HepG2 (cell line): ENCODE results near the gene ARHGAP26. TPM values are rescaled to one million over a fixed set of nuclear protein-coding genes. Genes with fewer than 3 reads are reported as not detected.

Experiments
- AKAP8 ChIP-seq: sonication (generic); formaldehyde crosslinking; IDR thresholded peaks from 2 replicates; pipeline ENCODE4 v1.5.1; 2020; ENCODE audit warnings: mild to moderate bottlenecking, missing genetic modification reagents
- CEBPB ChIP-seq: IDR thresholded peaks from 2 replicates; pipeline ENCODE4 v1.6.1; 2011; ENCODE audit warnings: low read depth, low read length, improper control_type of control experiment, borderline replicate concordance
- HHEX ChIP-seq: IDR thresholded peaks from 2 replicates; pipeline ENCODE4 v1.6.1; 2016; ENCODE audit warnings: control low read depth
- RARA ChIP-seq: IDR thresholded peaks from 2 replicates; pipeline ENCODE4 v1.6.1; 2016; ENCODE audit warnings: missing genetic modification reagents, missing compliant biosample characterization
- RELA ChIP-seq: sonication (generic); formaldehyde crosslinking; IDR thresholded peaks from 2 replicates; pipeline ENCODE4 v1.4.0; 2020; ENCODE audit warnings: missing genetic modification reagents
- RFX1 ChIP-seq: fragments of 450-650 bp; IDR thresholded peaks from 2 replicates; pipeline ENCODE4 v1.6.1; 2017
- RFXAP ChIP-seq: sonication (generic); formaldehyde crosslinking; IDR thresholded peaks from 2 replicates; pipeline ENCODE4 v1.4.0; 2020; ENCODE audit warnings: missing genetic modification reagents, borderline replicate concordance
- SALL1 ChIP-seq: sonication (generic); formaldehyde crosslinking; IDR thresholded peaks from 2 replicates; pipeline ENCODE4 v1.8.0; 2022; ENCODE audit warnings: mild to moderate bottlenecking, missing genetic modification reagents
- XBP1 ChIP-seq: sonication (generic); formaldehyde crosslinking; IDR thresholded peaks from 2 replicates; pipeline ENCODE4 v1.5.0; 2020; ENCODE audit warnings: missing genetic modification reagents
- ZBTB21 ChIP-seq: sonication (generic); formaldehyde crosslinking; IDR thresholded peaks from 2 replicates; pipeline ENCODE4 v1.4.0; 2020; ENCODE audit warnings: missing genetic modification reagents
- ZFP41 ChIP-seq: sonication (generic); formaldehyde crosslinking; IDR thresholded peaks from 2 replicates; pipeline ENCODE4 v1.4.0; 2020; ENCODE audit warnings: mild to moderate bottlenecking, missing genetic modification reagents, borderline replicate concordance
- ZMYM4 ChIP-seq: sonication (generic); formaldehyde crosslinking; IDR thresholded peaks from 2 replicates; pipeline ENCODE4 v1.8.1; 2023; ENCODE audit warnings: mild to moderate bottlenecking, missing genetic modification reagents
- ZNF572 ChIP-seq: sonication (generic); formaldehyde crosslinking; IDR thresholded peaks from 2 replicates; pipeline ENCODE4 v1.5.1; 2020; ENCODE audit warnings: mild to moderate bottlenecking, missing genetic modification reagents
- ZNF577 ChIP-seq: sonication (generic); formaldehyde crosslinking; IDR thresholded peaks from 2 replicates; pipeline ENCODE4 v1.4.0; 2020; ENCODE audit warnings: mild to moderate bottlenecking, low read depth, missing genetic modification reagents, borderline replicate concordance
- ZNF775 ChIP-seq: sonication (generic); formaldehyde crosslinking; IDR thresholded peaks from 2 replicates; pipeline ENCODE4 v1.4.0; 2020; ENCODE audit warnings: missing genetic modification reagents, mild to moderate bottlenecking, moderate library complexity, borderline replicate concordance
- ZNF781 ChIP-seq: sonication (generic); formaldehyde crosslinking; IDR thresholded peaks from 2 replicates; pipeline ENCODE4 v1.5.1; 2020; ENCODE audit warnings: borderline replicate concordance, mild to moderate bottlenecking, missing genetic modification reagents; ENCODE audit errors: not compliant biosample characterization
- ZNF782 ChIP-seq: sonication (generic); formaldehyde crosslinking; IDR thresholded peaks from 2 replicates; pipeline ENCODE4 v1.4.0; 2020; ENCODE audit warnings: missing genetic modification reagents, mild to moderate bottlenecking, borderline replicate concordance
- ZNF841 ChIP-seq: sonication (generic); formaldehyde crosslinking; IDR thresholded peaks from 2 replicates; pipeline ENCODE4 v1.8.1; 2023; ENCODE audit warnings: missing genetic modification reagents, borderline replicate concordance
- polyA plus RNA-seq, 8 experiments: library from polyadenylated mRNA; depleted of rRNA in 3 of 8; stranded (reverse) in 7 of 8; unstranded in 1 of 8; fragments of >200 nt; fragmentation: Illumina TruSeq in 4 of 8; extraction: Trizol in 4 of 8; gene quantifications; 2 replicates each; pipeline versions ENCODE4 v1.2.1 to v1.2.3, GENCODE V29; 2011 to 2016; ENCODE audit warnings: low read depth in 4 of 8, missing spikeins in 1 of 8, mixed read lengths in 1 of 8; ENCODE audit not compliant: insufficient read depth in 1 of 8
- total RNA-seq, 5 experiments: library from RNA; depleted of rRNA; stranded (reverse); fragments of >200 nt; fragmentation: Illumina TruSeq; extraction: Trizol; gene quantifications; 2 replicates each; pipeline ENCODE4 v1.2.3, GENCODE V29; 2016; ENCODE audit warnings: low read depth in 1 of 5
- TF ChIP-seq, protein P1 (sequence below): sonication (generic); formaldehyde crosslinking; IDR thresholded peaks from 2 replicates; pipeline ENCODE4 v1.4.0; 2020; ENCODE audit warnings: mild to moderate bottlenecking, missing genetic modification reagents
- TF ChIP-seq, protein P2 (sequence below): sonication (generic); formaldehyde crosslinking; IDR thresholded peaks from 2 replicates; pipeline ENCODE4 v1.4.0; 2020; ENCODE audit warnings: mild to moderate bottlenecking, missing genetic modification reagents
- TF ChIP-seq, protein P3 (sequence below): sonication (generic); formaldehyde crosslinking; IDR thresholded peaks from 2 replicates; pipeline ENCODE4 v1.9.0; 2022; ENCODE audit warnings: low read depth, missing genetic modification reagents

Gene ARHGAP26
- total and polyA plus RNA-seq, 2 of the 13 experiments (the other 11 are each of a cell fraction or from before 2014, with no cell fraction given) = 9.6 to 18.2 TPM

DNA sequence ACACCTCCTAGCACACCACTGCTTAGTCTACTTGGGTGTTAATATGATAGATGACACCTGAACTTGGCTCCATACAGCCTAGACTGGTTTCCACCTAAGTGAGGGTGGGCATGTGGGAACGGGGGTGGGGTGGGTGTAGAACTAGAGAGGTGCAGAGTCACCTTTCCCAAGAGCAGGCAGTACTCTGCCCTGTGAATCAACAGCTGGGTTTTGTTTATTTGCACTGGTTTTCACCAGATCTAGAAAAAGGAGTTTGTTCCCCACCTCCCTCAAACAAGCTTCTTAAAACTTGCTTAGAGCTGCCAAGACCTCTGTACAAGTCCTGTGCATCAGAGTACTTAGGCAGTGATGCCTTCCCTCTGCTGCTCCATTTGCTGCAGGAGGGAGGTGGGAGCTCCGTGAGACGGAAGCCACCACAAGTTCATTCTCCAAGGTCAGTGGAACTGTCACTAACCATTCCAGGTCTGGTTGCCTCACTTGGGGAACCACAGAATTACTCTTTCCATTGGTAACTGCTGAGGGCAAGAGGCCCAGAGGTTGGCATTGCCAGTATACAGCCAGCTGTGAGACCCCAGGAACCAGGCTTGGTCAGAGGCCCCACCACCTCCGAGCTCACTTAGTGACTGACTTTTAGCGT, 469.8 kb downstream of the ARHGAP26 start (continued):
- TF ChIP-seq, protein P1, sequence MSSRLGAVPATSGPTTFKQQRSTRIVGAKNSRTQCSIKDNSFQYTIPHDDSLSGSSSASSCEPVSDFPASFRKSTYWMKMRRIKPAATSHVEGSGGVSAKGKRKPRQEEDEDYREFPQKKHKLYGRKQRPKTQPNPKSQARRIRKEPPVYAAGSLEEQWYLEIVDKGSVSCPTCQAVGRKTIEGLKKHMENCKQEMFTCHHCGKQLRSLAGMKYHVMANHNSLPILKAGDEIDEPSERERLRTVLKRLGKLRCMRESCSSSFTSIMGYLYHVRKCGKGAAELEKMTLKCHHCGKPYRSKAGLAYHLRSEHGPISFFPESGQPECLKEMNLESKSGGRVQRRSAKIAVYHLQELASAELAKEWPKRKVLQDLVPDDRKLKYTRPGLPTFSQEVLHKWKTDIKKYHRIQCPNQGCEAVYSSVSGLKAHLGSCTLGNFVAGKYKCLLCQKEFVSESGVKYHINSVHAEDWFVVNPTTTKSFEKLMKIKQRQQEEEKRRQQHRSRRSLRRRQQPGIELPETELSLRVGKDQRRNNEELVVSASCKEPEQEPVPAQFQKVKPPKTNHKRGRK (CRISPR knock-in tag) = no peak
- TF ChIP-seq RFX1 (no peak), CEBPB (peak; percentile 28; the same call in 1 of the 2 replicates), ZBTB21 (CRISPR knock-in tag) (no peak), ZNF775 (CRISPR knock-in tag) (no peak), SALL1 (CRISPR knock-in tag) (0 out of 2 replicates have a peak, but pooled peaks have one; percentile 19), ZNF841 (CRISPR knock-in tag) (no peak), ZNF781 (CRISPR knock-in tag) (no peak), RARA (CRISPR knock-in tag) (0 out of 2 replicates have a peak, but pooled peaks have one; percentile 15), ZNF782 (CRISPR knock-in tag) (no peak), AKAP8 (no peak), HHEX (CRISPR knock-in tag) (no peak), RELA (CRISPR knock-in tag) (no peak), ZMYM4 (0 out of 2 replicates have a peak, but pooled peaks have one; percentile 15), ZFP41 (no peak), ZNF577 (no peak), ZNF572 (CRISPR knock-in tag) (no peak), RFXAP (CRISPR knock-in tag) (no peak), XBP1 (CRISPR knock-in tag) (no peak)
- TF ChIP-seq, protein P2, sequence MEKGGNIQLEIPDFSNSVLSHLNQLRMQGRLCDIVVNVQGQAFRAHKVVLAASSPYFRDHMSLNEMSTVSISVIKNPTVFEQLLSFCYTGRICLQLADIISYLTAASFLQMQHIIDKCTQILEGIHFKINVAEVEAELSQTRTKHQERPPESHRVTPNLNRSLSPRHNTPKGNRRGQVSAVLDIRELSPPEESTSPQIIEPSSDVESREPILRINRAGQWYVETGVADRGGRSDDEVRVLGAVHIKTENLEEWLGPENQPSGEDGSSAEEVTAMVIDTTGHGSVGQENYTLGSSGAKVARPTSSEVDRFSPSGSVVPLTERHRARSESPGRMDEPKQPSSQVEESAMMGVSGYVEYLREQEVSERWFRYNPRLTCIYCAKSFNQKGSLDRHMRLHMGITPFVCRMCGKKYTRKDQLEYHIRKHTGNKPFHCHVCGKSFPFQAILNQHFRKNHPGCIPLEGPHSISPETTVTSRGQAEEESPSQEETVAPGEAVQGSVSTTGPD = no peak
- TF ChIP-seq, protein P3, sequence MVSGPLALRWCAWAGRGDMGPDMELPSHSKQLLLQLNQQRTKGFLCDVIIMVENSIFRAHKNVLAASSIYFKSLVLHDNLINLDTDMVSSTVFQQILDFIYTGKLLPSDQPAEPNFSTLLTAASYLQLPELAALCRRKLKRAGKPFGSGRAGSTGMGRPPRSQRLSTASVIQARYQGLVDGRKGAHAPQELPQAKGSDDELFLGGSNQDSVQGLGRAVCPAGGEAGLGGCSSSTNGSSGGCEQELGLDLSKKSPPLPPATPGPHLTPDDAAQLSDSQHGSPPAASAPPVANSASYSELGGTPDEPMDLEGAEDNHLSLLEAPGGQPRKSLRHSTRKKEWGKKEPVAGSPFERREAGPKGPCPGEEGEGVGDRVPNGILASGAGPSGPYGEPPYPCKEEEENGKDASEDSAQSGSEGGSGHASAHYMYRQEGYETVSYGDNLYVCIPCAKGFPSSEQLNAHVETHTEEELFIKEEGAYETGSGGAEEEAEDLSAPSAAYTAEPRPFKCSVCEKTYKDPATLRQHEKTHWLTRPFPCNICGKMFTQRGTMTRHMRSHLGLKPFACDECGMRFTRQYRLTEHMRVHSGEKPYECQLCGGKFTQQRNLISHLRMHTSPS (CRISPR knock-in tag) = peak; percentile 49; the same call in 1 of the 2 replicates
